Peyer's patch (tissue), 4 donors: ENCODE results near the gene SCUBE1.

Experiments used
- POLR2A ChIP-seq, 2 donors: fragments of 450-650 bp; IDR thresholded peaks; one replicate each; pipeline ENCODE4 v1.5.1; 2017; ENCODE audit warnings: antibody characterized with exemption in 2 of 2, mild to moderate bottlenecking in 2 of 2, moderate library complexity in 2 of 2
- TF ChIP-seq, protein P1 (sequence below), 6 experiments: fragments of 450-650 bp in 4 of 6; fragments of 200-600 bp in 2 of 6; sonication (generic) in 1 of 6; IDR thresholded peaks; one replicate each; pipeline ENCODE4 v1.5.1; 2017 to 2019; ENCODE audit warnings: antibody characterized with exemption in 6 of 6, mild to moderate bottlenecking in 3 of 6, moderate library complexity in 1 of 6

- no peak for TF ChIP-seq POLR2A (IDR thresholded peaks at IDR 0.05)
- TF ChIP-seq, protein P1, sequence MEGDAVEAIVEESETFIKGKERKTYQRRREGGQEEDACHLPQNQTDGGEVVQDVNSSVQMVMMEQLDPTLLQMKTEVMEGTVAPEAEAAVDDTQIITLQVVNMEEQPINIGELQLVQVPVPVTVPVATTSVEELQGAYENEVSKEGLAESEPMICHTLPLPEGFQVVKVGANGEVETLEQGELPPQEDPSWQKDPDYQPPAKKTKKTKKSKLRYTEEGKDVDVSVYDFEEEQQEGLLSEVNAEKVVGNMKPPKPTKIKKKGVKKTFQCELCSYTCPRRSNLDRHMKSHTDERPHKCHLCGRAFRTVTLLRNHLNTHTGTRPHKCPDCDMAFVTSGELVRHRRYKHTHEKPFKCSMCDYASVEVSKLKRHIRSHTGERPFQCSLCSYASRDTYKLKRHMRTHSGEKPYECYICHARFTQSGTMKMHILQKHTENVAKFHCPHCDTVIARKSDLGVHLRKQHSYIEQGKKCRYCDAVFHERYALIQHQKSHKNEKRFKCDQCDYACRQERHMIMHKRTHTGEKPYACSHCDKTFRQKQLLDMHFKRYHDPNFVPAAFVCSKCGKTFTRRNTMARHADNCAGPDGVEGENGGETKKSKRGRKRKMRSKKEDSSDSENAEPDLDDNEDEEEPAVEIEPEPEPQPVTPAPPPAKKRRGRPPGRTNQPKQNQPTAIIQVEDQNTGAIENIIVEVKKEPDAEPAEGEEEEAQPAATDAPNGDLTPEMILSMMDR (IDR thresholded peaks at IDR 0.05): no peak
Measured at GRCh38 chr22:43233529-43233928, 109.6 kb downstream of the SCUBE1 start.
